Subcutaneous abdominal adipose tissue (tissue), 5 donors: ENCODE measurements around the gene CMIP.
"Not testable (repeated sequence)": the region's sequence is repeated elsewhere in the genome, so short reads cannot be mapped to it uniquely, and the experiment has no call there.

ENCODE experiments used
- H3K27ac ChIP-seq: one replicate; pipeline ENCODE4 v1.7.0; 2013; ENCODE audit warnings: low read depth, mild to moderate bottlenecking, inconsistent platforms, low read length, moderate library complexity
- H3K27me3 ChIP-seq, 5 donors: one replicate each; pipeline ENCODE4 v1.7.0; 2013; ENCODE audit warnings: low read length in 5 of 5, inconsistent platforms in 1 of 5; ENCODE audit not compliant: control insufficient read depth in 5 of 5, insufficient read depth in 4 of 5
- H3K36me3 ChIP-seq, 5 donors: one replicate each; pipeline ENCODE4 v1.7.0; 2013; ENCODE audit warnings: low read length in 5 of 5; ENCODE audit not compliant: control insufficient read depth in 5 of 5, insufficient read depth in 5 of 5
- H3K4me1 ChIP-seq, 5 donors: one replicate each; pipeline ENCODE4 v1.7.0; 2013; ENCODE audit warnings: low read length in 5 of 5, mild to moderate bottlenecking in 3 of 5, moderate library complexity in 1 of 5; ENCODE audit not compliant: control insufficient read depth in 5 of 5, insufficient read depth in 5 of 5
- H3K4me3 ChIP-seq, 5 donors: one replicate each; pipeline ENCODE4 v1.7.0; 2013; ENCODE audit warnings: low read length in 5 of 5, low read depth in 1 of 5
- H3K9ac ChIP-seq, 5 donors: one replicate each; pipeline ENCODE4 v1.7.0; 2013; ENCODE audit warnings: low read length in 5 of 5, mild to moderate bottlenecking in 4 of 5, moderate library complexity in 3 of 5
- H3K9me3 ChIP-seq, 5 donors: one replicate each; pipeline ENCODE4 v1.7.0; 2013; ENCODE audit warnings: low read length in 5 of 5; ENCODE audit not compliant: control insufficient read depth in 5 of 5
- donor health status: healthy.
- donor health status: healthy.
- donor health status: healthy.
- donor health status: healthy.
- donor health status: healthy.

Gene CMIP

DNA sequence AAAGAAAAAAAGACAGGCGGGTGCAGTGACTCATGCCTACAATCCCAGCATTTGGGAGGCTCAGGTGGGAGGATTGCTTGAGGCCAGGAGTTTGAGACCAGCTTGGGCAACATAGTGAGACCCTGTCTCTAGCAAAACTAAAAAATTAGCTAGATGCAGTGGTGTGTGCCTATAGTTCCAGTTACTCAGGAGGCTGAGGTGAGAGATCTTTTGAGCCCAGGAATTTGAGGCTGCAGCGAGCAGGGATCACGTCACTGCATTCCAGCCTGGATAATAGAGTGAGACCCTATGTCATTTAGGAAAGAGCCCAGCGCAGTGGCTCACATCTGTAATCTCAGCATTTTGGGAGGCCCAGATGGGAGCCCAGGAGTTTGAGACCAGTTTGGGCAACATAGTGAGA is 126.6 kb downstream of the CMIP start:
- H3K27me3 ChIP-seq, result no peaks in the 10 kb centered on the region
- no peak overlapping the region for H3K4me3 ChIP-seq
- H3K9ac ChIP-seq, result no peak overlapping the region
- H3K36me3 ChIP-seq, result peaks cover 0 to 3% (median 0%) of the 10 kb centered on the region in 5 donors
- H3K4me1 ChIP-seq, result peaks cover 0 to 46% (median 35%) of the 10 kb centered on the region in 5 donors
- no peaks in the 10 kb centered on the region for H3K9me3 ChIP-seq
- H3K27ac ChIP-seq, result no peak overlapping the region

DNA sequence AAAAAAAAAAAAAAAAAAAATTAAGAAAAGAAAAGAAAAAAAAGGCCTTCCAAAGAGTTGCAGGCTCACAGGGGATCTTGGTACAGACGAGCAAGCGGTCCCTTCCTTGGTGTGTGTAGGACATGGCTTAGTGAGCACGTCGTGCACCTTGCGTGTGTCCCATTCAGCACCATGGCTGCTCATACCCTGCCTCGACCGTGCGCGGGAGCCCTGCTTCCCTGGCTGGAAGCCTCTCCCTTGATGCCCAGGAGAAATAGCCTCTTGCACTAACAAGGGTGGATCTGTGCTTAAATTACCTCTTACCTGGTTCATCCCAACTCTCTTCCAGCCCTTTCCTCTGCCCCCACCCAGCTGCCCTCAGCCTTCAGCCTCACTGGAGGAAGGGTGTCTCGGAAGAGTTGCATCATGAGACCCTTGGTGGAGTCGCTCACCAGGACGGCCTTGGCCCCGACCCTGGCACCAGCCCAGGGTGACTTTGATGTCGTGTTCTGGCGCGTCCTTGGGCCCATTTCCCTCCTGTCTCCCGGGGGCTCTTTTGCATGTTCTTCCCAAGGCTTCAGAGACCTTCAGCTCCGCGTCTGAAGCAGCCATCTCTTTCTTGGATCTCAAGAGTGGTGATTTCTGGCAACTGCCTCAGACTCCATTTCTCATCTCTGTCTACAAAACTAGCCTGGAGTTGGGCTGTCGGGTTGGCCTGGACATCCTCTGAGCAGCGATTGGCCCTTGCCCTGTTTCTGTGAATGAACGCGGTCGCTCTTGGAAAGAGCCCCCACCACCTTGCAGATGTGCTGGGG is 127.2 kb downstream of the CMIP start:
- Histone ChIP-seq H3K4me1 (peaks cover 0 to 46% (median 33%) of the 10 kb centered on the region in 5 donors), H3K27ac (no peak overlapping the region), H3K36me3 (peaks cover 0 to 3% (median 0%) of the 10 kb centered on the region in 5 donors), H3K4me3 (no peak overlapping the region), H3K9ac (peak overlapping the region in 1 of 5 donors; percentile 9), H3K9me3 (no peaks in the 10 kb centered on the region), H3K27me3 (no peaks in the 10 kb centered on the region)

DNA sequence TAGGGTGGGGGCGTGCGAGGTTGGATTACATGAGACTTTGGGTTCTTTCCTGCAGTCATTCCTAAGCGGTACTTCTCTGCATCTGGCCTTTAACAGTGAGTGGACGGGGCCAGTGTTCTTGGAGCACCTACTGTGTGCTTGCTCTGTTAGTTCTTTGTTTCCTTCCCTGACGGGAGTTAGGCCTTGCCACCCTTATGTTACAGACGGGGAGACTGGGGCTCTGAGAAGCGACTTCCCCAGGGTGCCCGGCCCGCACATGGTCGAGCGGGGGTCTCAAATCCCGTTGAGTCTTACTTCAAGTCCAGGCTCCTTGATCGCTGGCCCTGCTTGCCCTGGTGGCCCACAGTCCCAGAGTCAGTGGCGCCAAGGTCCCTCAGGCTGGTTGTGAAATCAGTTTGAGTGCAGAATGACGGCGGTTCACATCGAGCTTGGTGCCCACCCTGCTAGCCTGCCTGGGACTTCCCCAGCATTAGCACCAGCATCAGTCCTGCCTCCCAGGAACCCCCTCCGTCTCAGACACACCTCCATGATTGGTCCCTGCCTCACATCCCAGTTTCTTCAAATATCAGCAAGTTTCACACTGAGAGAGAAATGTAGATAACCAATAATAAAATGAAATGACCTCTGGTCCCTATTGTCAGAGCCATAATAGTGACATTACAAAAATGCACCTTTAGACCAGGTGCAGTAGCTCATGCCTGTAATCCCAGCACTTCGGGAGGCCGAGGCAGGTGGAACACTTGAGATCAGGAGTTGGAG is 128.0 kb downstream of the CMIP start:
- no peak overlapping the region for H3K9ac ChIP-seq
- H3K4me1 ChIP-seq, result peaks cover 0 to 46% (median 33%) of the 10 kb centered on the region in 5 donors
- H3K27ac ChIP-seq, result no peak overlapping the region

DNA sequence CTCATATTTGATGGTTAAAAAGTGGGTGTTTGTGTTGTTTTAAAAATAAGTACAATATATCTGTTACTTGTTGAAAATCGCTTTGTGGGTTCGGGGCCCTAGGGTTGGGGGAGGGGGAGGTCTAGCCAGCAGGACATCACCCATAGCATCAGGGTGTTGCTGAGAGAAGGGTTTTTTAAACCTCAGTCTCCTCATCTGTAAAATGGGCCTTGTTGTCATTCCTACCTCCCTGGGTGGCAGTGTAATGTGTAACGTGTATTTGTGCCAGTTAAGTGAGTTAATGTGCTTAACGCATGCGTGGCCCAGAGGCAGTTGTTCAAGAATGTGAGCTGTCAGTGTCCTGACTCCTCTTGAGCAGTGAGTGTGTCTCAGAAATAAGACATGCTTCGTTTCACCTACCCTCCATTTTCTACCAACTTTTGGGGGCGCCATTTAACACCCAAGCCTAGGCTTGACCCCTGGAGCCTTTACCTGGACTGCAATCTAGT is 129.0 kb downstream of the CMIP start:
- Histone ChIP-seq H3K4me1 (peaks cover 0 to 39% (median 32%) of the 10 kb centered on the region in 5 donors), H3K4me3 (no peak overlapping the region), H3K9me3 (no peaks in the 10 kb centered on the region), H3K36me3 (peaks cover 0 to 3% (median 0%) of the 10 kb centered on the region in 5 donors), H3K27me3 (no peaks in the 10 kb centered on the region), H3K9ac (no peak overlapping the region), H3K27ac (no peak overlapping the region)

More for the DNA sequence above, 128.0 kb downstream of the CMIP start:
- Histone ChIP-seq H3K36me3 (peaks cover 0 to 3% (median 0%) of the 10 kb centered on the region in 5 donors), H3K4me3 (no peak overlapping the region), H3K9me3 (no peaks in the 10 kb centered on the region), H3K27me3 (no peaks in the 10 kb centered on the region)

DNA sequence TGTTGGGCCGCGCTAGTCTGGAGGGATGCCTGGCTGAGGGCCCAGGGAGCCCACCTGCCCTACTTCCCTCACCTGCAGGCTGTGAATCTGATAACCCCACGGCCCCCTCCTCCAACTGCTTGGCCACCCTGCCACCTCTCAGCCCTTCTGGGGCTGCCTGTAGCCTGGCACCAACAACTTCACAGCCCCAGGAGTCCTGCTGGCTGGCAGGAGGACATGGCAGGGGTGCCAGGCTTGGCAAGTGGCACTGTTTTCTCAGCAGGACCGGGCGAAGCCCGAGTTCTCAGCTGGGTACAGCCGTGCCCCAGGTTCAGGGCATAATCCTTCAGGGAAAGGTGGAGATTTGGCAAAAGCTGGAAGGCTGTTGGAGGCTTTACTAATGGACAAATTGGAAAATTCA is 129.6 kb downstream of the CMIP start:
- Histone ChIP-seq H3K9me3 (no peaks in the 10 kb centered on the region), H3K4me1 (peaks cover 0 to 34% (median 30%) of the 10 kb centered on the region in 5 donors), H3K27ac (no peak overlapping the region), H3K27me3 (no peaks in the 10 kb centered on the region), H3K36me3 (peaks cover 0 to 3% (median 0%) of the 10 kb centered on the region in 5 donors), H3K9ac (no peak overlapping the region), H3K4me3 (no peak overlapping the region)

DNA sequence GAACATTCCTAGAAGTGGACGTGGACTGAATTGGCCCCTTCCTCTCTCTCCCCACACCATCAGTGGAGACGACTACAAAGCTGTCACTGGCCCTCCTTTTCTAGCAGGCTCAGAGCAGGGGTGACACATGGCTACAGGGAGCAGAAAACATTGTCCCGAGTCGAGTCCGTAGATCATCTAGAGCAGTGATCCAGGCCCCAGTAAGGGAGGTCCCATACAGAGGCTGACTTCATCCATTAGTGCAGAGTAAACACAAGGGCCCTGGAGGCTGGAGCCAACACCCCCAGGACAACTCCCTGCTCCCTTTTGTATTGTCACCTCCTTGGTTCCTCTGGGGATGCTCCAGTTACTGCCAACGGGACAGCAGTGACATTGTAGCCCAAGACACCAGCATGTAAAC is 130.7 kb downstream of the CMIP start:
- H3K27me3 ChIP-seq, result no peaks in the 10 kb centered on the region
- no peak overlapping the region for H3K4me3 ChIP-seq
- no peak overlapping the region for H3K9ac ChIP-seq
- H3K36me3 ChIP-seq, result peaks cover 0 to 3% (median 0%) of the 10 kb centered on the region in 5 donors
- H3K27ac ChIP-seq, result no peak overlapping the region
- no peaks in the 10 kb centered on the region for H3K9me3 ChIP-seq
- H3K4me1 ChIP-seq, result peaks cover 0 to 28% (median 25%) of the 10 kb centered on the region in 5 donors

DNA sequence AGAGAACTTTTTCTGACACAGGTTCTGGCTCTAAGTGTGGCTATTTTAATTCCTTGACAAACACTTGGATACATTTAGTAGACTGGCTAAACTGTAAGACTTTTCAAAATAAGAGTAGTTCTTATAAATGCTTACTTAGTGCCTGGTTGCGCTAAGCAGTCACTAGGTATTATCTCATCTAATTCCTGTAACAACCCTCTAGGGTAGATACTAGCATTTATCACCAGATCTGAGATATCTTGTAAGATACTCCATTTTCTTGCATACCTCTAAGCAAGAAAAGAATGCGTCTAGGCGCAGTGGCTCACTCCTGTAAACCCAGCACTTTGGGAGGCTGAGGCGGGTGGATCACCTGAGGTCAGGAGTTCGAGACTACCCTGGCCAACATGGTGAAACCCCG is 131.2 kb downstream of the CMIP start:
- Histone ChIP-seq H3K27me3 (no peaks in the 10 kb centered on the region), H3K9ac (no peak overlapping the region), H3K27ac (no peak overlapping the region), H3K4me1 (peaks cover 0 to 26% (median 21%) of the 10 kb centered on the region in 5 donors), H3K4me3 (no peak overlapping the region), H3K9me3 (no peaks in the 10 kb centered on the region), H3K36me3 (peaks cover 0 to 3% (median 0%) of the 10 kb centered on the region in 5 donors)

DNA sequence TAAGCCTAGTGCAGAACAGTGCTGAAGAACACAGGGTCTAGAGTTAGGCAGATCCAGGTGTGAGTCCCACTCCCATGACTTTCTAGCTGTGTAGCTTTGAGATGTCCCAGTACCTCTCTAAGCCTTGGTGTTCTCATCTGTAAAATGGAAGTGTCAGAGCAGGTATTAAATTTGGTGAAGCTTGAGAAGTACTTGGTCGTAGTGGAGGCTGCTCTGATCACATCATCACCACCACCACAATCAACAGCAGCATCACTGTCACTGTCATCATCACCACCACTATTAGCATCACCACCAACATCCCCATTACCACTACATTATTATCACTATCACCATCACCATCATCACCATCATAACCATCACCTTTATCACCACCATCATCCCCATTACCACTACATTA is 132.1 kb downstream of the CMIP start:
- no peaks in the 10 kb centered on the region for H3K9me3 ChIP-seq
- peaks cover 0 to 3% (median 0%) of the 10 kb centered on the region in 5 donors for H3K36me3 ChIP-seq
- no peak overlapping the region for H3K27ac ChIP-seq
- H3K4me3 ChIP-seq, result no peak overlapping the region
- H3K9ac ChIP-seq, result no peak overlapping the region
- no peaks in the 10 kb centered on the region for H3K27me3 ChIP-seq
- H3K4me1 ChIP-seq, result peaks cover 0 to 26% (median 19%) of the 10 kb centered on the region in 5 donors

DNA sequence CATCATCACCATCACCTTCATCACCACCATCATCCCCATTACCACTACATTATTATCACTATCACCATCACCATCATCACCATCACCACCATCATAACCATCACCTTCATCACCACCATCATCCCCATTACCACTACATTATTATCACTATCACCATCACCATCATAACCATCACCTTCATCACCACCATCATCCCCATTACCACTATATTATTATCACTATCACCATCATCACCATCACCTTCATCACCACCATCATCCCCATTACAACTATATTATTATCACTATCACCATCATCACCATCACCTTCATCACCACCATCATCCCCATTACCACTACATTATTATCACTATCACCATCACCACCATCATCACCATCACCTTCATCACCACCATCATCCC is 132.7 kb downstream of the CMIP start:
- not testable (repeated sequence) for H3K9me3 ChIP-seq, H3K4me3 ChIP-seq, H3K9ac ChIP-seq, H3K27ac ChIP-seq, H3K27me3 ChIP-seq, H3K36me3 ChIP-seq
- peaks cover 0 to 22% (median 13%) of the 10 kb centered on the region in 5 donors for H3K4me1 ChIP-seq

DNA sequence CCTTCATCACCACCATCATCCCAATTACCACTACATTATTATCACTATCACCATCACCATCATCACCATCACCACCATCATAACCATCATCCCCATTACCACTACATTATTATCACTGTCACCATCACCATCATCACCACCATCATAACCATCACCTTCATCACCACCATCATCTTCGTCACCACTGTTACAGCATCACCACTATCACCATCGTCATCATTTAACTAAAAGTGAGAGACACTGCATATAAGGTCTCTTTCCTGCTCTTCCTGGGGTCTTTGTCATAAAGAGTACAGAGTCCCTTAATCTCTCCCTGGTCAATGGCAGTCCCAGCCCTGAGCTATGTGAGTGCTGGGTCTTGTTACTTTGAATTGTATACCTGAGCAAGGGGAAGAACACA is 133.5 kb downstream of the CMIP start:
- no peaks in the 10 kb centered on the region for H3K36me3 ChIP-seq
- no peak overlapping the region for H3K9ac ChIP-seq
- no peaks in the 10 kb centered on the region for H3K27me3 ChIP-seq
- peaks cover 0 to 26% (median 17%) of the 10 kb centered on the region in 5 donors for H3K4me1 ChIP-seq
- H3K4me3 ChIP-seq, result no peak overlapping the region
- no peak overlapping the region for H3K27ac ChIP-seq
- no peaks in the 10 kb centered on the region for H3K9me3 ChIP-seq
